OCI-LY7 (cell line): Measurements from ENCODE around the gene WDR31. TPM values are rescaled to one million over a fixed set of nuclear protein-coding genes. Genes with fewer than 3 reads are reported as not detected.

Experiments used
- Bru-seq: library from RNA; stranded (reverse); fragments of 400-500 nt; gene quantifications from one replicate; lab custom pipeline; 2021; lab: Mats Ljungman, UMichigan
- BruChase-seq, 2 experiments: library from RNA; stranded (reverse); fragments of 400-500 nt; gene quantifications; one replicate each; lab custom pipeline; 2021; lab: Mats Ljungman, UMichigan
- BruUV-seq: library from RNA; stranded (reverse); fragments of 400-500 nt; replicated peaks from 2 replicates; lab custom pipeline; 2021; lab: Mats Ljungman, UMichigan
- CTCF ChIA-PET: fragments of 300-600 bp; sonication (Branson Sonifier 250); formaldehyde crosslinking; loops from one replicate; lab custom pipeline; 2022; ENCODE audit warnings: antibody characterized with exemption; ENCODE audit not compliant: unreplicated experiment; lab: Charles Lee
- POLR2A ChIA-PET: fragments of 300-600 bp; sonication (Branson Sonifier 250); formaldehyde crosslinking; loops from one replicate; lab custom pipeline; 2022; ENCODE audit warnings: antibody characterized with exemption; lab: Charles Lee
- DNase-seq: peaks from one replicate; pipeline ENCODE4 v3.0.0-alpha.2; 2015; ENCODE audit warnings: low spot score
- H2AFZ ChIP-seq: fragments of 200-600 bp; sonication (generic), shearing (Covaris generic); 2 replicates; pipeline ENCODE4 v1.6.1; 2014; ENCODE audit warnings: mild to moderate bottlenecking, antibody characterized with exemption, low read length, moderate library complexity
- H3K27ac ChIP-seq: fragments of 200-600 bp; sonication (generic); 2 replicates; pipeline ENCODE4 v1.5.1; 2014; ENCODE audit warnings: mixed run types, low read depth, mild to moderate bottlenecking, moderate library complexity, low read length, inconsistent platforms; ENCODE audit not compliant: poor library complexity, severe bottlenecking
- H3K36me3 ChIP-seq: fragments of 200-600 bp; sonication (generic); 2 replicates; pipeline ENCODE4 v1.6.1; 2014; ENCODE audit warnings: mild to moderate bottlenecking, antibody characterized with exemption, low read length, moderate library complexity, mixed read lengths; ENCODE audit not compliant: insufficient read depth
- H3K4me1 ChIP-seq: fragments of 200-600 bp; sonication (generic); 2 replicates; pipeline ENCODE4 v1.5.1; 2014; ENCODE audit warnings: mild to moderate bottlenecking, low read length; ENCODE audit not compliant: insufficient read depth, poor library complexity, severe bottlenecking
- H3K4me2 ChIP-seq: fragments of 200-600 bp; sonication (generic); 2 replicates; pipeline ENCODE4 v1.6.1; 2014; ENCODE audit warnings: mild to moderate bottlenecking, low read length
- H3K4me3 ChIP-seq: fragments of 200-600 bp; sonication (generic); 2 replicates; pipeline ENCODE4 v1.5.1; 2014; ENCODE audit warnings: mild to moderate bottlenecking, low read depth, low read length; ENCODE audit not compliant: poor library complexity, severe bottlenecking
- H3K79me2 ChIP-seq: fragments of 200-600 bp; sonication (generic); 2 replicates; pipeline ENCODE4 v1.6.1; 2016; ENCODE audit warnings: low read depth, mild to moderate bottlenecking, low read length, moderate library complexity, mixed read lengths; ENCODE audit not compliant: insufficient read depth
- H3K9me2 ChIP-seq: fragments of 200-600 bp; sonication (generic); 2 replicates; pipeline ENCODE4 v1.6.1; 2016; ENCODE audit warnings: mild to moderate bottlenecking, low read length, mixed read lengths; ENCODE audit not compliant: insufficient read depth
- H3K9me3 ChIP-seq: fragments of 200-600 bp; sonication (generic); 2 replicates; pipeline ENCODE4 v1.6.1; 2014; ENCODE audit warnings: mild to moderate bottlenecking, mixed run types, low read length, mixed read lengths
- H4K20me1 ChIP-seq: fragments of 200-600 bp; sonication (generic); 2 replicates; pipeline ENCODE4 v1.6.1; 2014; ENCODE audit warnings: mild to moderate bottlenecking, antibody characterized with exemption, low read length, moderate library complexity, mixed read lengths; ENCODE audit not compliant: insufficient read depth
- EZH2phosphoT487 ChIP-seq: fragments of 200-600 bp; sonication (generic); IDR thresholded peaks from 2 replicates; pipeline ENCODE4 v1.6.1; 2018; ENCODE audit warnings: low read depth, borderline replicate concordance, mild to moderate bottlenecking, mixed run types, antibody characterized with exemption, low read length, moderate library complexity, mixed read lengths
- intact Hi-C: fragments of 100-400 bp; cut with micrococcal nuclease; formaldehyde crosslinking; loops from one replicate; pipeline ENCODE4 v1.10.0; 2022; ENCODE audit not compliant: unreplicated experiment
- long read RNA-seq: library from polyadenylated mRNA; stranded (forward); transcript quantifications from one replicate; pipeline ENCODE4 v2.0.0, GENCODE V29; 2022
- total RNA-seq, 2 experiments: library from RNA; depleted of rRNA in 1 of 2; stranded (reverse); fragments of >200 nt in 1 of 2; shearing (Covaris generic) in 1 of 2; gene quantifications; 2 replicates each; pipeline ENCODE4 v1.2.3, GENCODE V29; 2014 to 2022
- TF ChIP-seq, protein P1 (sequence below): fragments of 200-600 bp; sonication (generic); conservative IDR thresholded peaks from 2 replicates; pipeline ENCODE4 v1.5.1; 2014; ENCODE audit warnings: mild to moderate bottlenecking, antibody characterized with exemption, low read length, moderate library complexity, mixed read lengths

Gene WDR31
- 0.19 and 0.54 TPM in 2 replicates for total RNA-seq (2014; rRNA removed; shearing (Covaris generic))
- 1.2 and 1.4 TPM in 2 replicates for total RNA-seq (2022)
- Bru-seq, nascent RNA, result percentile 33 among the genes with signal in this experiment
- percentile 33 among the genes with signal in this experiment for BruChase-seq, experiment 1, labeled RNA remaining after a 6-hour chase
- BruChase-seq, experiment 2, labeled RNA remaining after a 2-hour chase, result percentile 29 among the genes with signal in this experiment
- long read RNA-seq, result 0 reads

DNA sequence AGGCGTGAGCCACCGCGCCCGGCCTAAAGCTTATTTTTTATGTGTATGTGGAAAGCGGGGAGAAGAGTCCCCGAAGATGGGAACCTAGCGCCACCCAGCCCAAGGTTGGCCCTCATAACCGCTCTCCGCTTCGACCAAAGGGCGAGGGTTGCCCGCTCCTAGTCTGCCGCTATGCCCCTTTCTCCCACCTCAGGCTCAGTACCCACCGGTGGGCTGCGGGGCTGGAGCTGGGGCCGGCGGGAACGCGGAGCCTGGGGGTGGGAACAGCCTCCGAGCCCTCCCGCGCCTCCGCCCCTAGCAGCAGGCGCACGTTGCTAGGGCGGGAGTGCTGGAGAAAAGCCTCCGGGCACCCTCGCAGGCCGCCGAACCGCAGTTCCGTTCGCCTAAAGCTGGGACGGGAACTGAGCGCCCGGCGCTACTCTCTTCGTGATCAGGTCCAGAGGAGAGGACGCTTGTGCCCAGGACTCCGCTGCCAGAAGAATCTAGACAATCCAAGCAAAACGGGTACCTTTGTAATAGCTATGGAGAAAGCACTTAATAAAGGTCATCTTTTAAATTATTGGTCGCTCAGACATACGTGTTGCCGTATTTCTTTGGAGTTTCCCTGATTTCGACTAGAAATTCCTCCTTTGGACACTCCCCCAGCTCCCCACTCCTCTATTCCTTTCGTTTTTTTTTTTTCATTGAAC, at the start of gene WDR31:
WDR31 (minus strand) TSS at position 265 of the 689 bp plus-strand sequence. CDS start 8,253 bp downstream, outside the sequence.
- DNase-seq, result peak; percentile 71
- ChIA-PET CTCF (interaction anchor here (0.6 to 1.3 kb wide), 3 partner anchors 10 to 239 kb away, joined by 3 to 4 read pairs (median 3); no protein-coding TSS in a partner anchor), POLR2A (interaction anchor here (0.6 to 2.4 kb wide), 16 partner anchors 9 to 648 kb away, joined by 3 to 31 read pairs (median 4); partner anchors contain the start of genes BSPRY, CDC26 and HDHD3)
- TF ChIP-seq EZH2phosphoT487, result no peak
- TF ChIP-seq, protein P1, sequence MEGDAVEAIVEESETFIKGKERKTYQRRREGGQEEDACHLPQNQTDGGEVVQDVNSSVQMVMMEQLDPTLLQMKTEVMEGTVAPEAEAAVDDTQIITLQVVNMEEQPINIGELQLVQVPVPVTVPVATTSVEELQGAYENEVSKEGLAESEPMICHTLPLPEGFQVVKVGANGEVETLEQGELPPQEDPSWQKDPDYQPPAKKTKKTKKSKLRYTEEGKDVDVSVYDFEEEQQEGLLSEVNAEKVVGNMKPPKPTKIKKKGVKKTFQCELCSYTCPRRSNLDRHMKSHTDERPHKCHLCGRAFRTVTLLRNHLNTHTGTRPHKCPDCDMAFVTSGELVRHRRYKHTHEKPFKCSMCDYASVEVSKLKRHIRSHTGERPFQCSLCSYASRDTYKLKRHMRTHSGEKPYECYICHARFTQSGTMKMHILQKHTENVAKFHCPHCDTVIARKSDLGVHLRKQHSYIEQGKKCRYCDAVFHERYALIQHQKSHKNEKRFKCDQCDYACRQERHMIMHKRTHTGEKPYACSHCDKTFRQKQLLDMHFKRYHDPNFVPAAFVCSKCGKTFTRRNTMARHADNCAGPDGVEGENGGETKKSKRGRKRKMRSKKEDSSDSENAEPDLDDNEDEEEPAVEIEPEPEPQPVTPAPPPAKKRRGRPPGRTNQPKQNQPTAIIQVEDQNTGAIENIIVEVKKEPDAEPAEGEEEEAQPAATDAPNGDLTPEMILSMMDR, result no peak
- H3K27ac ChIP-seq, result no peak within 1 kb of the TSS
- H3K9me3 ChIP-seq, result no peaks in the 10 kb centered on the region
- no peaks in the 10 kb centered on the region for H3K36me3 ChIP-seq
- H2AFZ ChIP-seq, result peak within 1 kb of the TSS; percentile 96
- H3K4me2 ChIP-seq, result peak within 1 kb of the TSS; percentile 63
- H3K4me1 ChIP-seq, result no peaks in the 10 kb centered on the region
- no peaks in the 10 kb centered on the region for H3K79me2 ChIP-seq
- BruUV-seq, result no TSS peak
- H4K20me1 ChIP-seq, result no peaks in the 10 kb centered on the region
- intact Hi-C loops, result loop anchor here (1.0 to 5.0 kb wide), 3 partner anchors 62 to 239 kb away; partner anchors contain the start of genes ALAD, CDC26 and PRPF4
- H3K4me3 ChIP-seq, result peak within 1 kb of the TSS; percentile 70
- no peaks in the 10 kb centered on the region for H3K9me2 ChIP-seq

DNA sequence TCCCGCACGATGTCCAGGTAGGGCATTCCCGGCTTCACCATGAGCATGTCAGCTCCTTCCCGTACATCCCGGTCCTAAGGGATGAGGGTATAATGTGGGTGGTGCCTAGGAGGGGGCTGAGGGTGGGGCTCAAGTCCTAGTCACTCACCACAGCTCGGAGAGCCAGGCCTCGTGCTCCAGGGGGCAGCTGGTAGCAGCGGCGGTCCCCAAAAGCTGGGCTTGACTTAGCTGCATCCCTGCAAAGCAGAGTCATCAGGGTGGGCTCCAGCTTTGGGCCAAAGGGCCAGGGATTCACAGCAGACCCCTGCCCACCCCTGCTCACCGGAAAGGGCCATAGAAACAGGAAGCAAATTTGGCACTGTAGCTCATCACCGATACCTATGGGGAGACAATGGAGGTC, 49.4 kb upstream of the WDR31 start:
- Histone ChIP-seq H2AFZ (no peak overlapping the region), H3K4me3 (no peak overlapping the region), H4K20me1 (no peaks in the 10 kb centered on the region), H3K9me2 (no peaks in the 10 kb centered on the region), H3K79me2 (no peaks in the 10 kb centered on the region), H3K36me3 (peaks cover 22% of the 10 kb centered on the region), H3K4me1 (no peaks in the 10 kb centered on the region), H3K9me3 (no peaks in the 10 kb centered on the region), H3K27ac (no peak overlapping the region), H3K4me2 (no peak overlapping the region)
- no peak for DNase-seq
- TF ChIP-seq, protein P1, result no peak
- TF ChIP-seq EZH2phosphoT487, result no peak
- CTCF ChIA-PET, result no interaction called here
- intact Hi-C loops, result no loop called here
- BruUV-seq, result no TSS peak
- POLR2A ChIA-PET, result no interaction called here
